GM12873 (cell line): ENCODE data around the gene HOXC10.

Experiments
- TF ChIP-seq, protein P1 (sequence below): IDR thresholded peaks from 2 replicates; pipeline ENCODE4 v1.5.1; 2012; ENCODE audit warnings: low read depth, mild to moderate bottlenecking, moderate library complexity, low read length, control low read depth; ENCODE audit not compliant: insufficient read depth; ENCODE audit errors: missing control alignments

Gene HOXC10

DNA sequence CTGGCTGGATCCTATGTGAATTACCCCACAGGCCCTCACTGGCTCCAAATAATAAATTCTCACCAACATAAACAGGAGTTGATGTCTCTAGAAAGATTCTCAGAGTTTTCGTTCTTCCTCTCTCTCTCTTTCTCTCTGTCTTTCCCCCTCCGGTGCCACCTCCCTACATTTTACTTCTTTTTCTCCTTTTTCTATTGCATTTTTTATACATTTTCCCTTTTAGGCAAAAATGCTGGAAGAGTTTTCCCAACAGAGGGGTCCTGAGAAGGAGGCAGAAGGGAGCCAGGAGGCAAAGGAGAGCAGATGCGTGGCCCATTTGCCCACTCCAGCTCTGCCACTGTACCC is 42.5 kb downstream of the HOXC10 start:
- TF ChIP-seq, protein P1, sequence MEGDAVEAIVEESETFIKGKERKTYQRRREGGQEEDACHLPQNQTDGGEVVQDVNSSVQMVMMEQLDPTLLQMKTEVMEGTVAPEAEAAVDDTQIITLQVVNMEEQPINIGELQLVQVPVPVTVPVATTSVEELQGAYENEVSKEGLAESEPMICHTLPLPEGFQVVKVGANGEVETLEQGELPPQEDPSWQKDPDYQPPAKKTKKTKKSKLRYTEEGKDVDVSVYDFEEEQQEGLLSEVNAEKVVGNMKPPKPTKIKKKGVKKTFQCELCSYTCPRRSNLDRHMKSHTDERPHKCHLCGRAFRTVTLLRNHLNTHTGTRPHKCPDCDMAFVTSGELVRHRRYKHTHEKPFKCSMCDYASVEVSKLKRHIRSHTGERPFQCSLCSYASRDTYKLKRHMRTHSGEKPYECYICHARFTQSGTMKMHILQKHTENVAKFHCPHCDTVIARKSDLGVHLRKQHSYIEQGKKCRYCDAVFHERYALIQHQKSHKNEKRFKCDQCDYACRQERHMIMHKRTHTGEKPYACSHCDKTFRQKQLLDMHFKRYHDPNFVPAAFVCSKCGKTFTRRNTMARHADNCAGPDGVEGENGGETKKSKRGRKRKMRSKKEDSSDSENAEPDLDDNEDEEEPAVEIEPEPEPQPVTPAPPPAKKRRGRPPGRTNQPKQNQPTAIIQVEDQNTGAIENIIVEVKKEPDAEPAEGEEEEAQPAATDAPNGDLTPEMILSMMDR: no peak

DNA sequence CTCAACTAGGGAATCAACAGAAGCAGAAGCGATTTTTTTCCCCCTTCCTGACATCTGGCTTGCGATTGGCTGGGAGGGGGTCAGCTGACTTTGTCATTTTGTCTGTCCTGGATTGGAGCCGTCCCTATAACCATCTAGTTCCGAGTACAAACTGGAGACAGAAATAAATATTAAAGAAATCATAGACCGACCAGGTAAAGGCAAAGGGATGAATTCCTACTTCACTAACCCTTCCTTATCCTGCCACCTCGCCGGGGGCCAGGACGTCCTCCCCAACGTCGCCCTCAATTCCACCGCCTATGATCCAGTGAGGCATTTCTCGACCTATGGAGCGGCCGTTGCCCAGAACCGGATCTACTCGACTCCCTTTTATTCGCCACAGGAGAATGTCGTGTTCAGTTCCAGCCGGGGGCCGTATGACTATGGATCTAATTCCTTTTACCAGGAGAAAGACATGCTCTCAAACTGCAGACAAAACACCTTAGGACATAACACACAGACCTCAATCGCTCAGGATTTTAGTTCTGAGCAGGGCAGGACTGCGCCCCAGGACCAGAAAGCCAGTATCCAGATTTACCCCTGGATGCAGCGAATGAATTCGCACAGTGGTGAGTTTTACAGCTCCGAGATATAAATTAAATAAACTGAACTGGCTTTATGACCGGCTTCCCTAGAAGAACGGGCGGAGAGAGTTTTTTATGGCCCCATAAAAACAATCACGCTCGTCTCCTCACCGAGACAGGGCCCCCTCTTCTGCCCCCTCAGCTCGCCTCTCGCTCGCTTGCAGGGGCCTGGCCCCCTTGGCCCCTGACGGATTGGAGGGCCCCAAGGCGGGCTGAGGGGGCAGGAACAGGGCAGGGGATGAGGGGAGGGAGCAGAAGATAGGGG is 43.6 kb downstream of the HOXC10 start, which contains the start of gene HOXC6:
Gene HOXC6 (plus strand): TSS at position 127 of the 888 bp plus-strand sequence. CDS start 82 bp downstream, at position 209.
- TF ChIP-seq, protein P1: no peak

DNA sequence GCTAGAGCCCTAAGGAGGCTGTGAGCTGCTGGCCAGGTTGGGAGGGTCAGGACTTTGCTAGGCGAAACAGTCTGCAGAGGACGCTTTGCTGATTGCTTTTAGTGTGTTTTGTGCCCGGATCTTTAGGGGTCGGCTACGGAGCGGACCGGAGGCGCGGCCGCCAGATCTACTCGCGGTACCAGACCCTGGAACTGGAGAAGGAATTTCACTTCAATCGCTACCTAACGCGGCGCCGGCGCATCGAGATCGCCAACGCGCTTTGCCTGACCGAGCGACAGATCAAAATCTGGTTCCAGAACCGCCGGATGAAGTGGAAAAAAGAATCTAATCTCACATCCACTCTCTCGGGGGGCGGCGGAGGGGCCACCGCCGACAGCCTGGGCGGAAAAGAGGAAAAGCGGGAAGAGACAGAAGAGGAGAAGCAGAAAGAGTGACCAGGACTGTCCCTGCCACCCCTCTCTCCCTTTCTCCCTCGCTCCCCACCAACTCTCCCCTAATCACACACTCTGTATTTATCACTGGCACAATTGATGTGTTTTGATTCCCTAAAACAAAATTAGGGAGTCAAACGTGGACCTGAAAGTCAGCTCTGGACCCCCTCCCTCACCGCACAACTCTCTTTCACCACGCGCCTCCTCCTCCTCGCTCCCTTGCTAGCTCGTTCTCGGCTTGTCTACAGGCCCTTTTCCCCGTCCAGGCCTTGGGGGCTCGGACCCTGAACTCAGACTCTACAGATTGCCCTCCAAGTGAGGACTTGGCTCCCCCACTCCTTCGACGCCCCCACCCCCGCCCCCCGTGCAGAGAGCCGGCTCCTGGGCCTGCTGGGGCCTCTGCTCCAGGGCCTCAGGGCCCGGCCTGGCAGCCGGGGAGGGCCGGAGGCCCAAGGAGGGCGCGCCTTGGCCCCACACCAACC is 44.8 kb downstream of the HOXC10 start:
- TF ChIP-seq, protein P1: no peak

DNA sequence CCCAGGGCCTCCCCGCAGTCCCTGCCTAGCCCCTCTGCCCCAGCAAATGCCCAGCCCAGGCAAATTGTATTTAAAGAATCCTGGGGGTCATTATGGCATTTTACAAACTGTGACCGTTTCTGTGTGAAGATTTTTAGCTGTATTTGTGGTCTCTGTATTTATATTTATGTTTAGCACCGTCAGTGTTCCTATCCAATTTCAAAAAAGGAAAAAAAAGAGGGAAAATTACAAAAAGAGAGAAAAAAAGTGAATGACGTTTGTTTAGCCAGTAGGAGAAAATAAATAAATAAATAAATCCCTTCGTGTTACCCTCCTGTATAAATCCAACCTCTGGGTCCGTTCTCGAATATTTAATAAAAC is 45.5 kb downstream of the HOXC10 start:
- TF ChIP-seq, protein P1: no peak

DNA sequence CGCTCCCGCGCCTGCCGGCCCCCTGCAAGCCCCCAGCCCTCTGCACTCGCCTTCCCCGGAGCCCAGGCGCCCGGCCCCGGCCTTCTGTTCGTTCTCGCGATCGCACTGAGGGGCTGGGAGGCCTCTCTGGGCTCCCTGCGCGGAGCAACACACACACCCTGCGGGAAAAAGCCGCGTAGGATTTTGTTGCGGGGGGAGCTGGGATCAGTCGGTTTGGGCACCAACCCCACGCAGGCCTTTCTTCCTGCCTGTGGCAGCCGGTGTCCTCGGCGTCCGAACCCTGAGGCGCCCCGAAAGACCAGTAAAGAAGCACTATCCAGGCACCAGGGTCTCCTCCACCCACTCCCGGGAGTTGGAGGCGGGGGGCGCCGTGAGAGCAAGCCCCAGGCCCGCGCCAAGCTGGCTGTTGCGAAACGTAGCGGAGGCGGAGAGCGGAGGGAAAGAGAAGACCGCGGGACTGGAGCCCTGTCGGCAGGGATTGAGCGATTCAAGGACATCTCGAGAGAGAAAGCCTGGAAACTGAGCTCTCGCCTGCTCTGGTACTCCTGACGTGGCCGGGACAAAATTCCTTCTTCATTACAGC is 46.0 kb downstream of the HOXC10 start:
- TF ChIP-seq, protein P1: no peak

DNA sequence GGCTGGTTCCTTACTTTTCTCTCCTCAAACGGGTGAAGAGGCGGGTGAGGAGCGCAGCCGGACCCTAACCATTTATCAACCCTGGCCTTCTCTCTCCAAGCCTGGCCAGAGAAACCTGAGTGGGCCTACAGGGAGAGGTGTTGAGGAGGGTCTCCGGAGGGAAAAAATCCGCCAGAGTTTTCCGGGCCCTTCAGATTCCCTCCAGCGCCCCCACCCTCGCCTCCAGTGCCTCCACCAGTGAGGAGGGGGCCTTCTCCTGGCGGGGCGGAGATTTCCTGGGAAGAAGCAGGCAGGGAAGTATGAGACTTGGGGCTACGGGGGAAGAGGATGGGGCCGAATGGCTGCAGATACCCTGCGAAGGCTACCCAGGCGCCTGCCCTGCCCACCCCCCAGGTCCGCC is 46.5 kb downstream of the HOXC10 start:
- TF ChIP-seq, protein P1: no peak
